Measurements from ENCODE around the gene CBFA2T3. TPM values are rescaled to one million over a fixed set of nuclear protein-coding genes. Genes with fewer than 3 reads are reported as not detected.

Gene CBFA2T3
- polyA plus RNA-seq, 3 donors = 5.3 to 32.2 (median 6.2) TPM

- H3K4me3 ChIP-seq (replicated peaks in 1 of 3; ENCODE audit: low read depth in 2 of 3, low read length in 3 of 3) = no peak overlapping the region
- H4K20me1 ChIP-seq (ENCODE audit: insufficient read depth, low read length) = peaks cover 98% of the 10 kb centered on the region
- no peaks in the 10 kb centered on the region for H3K79me2 ChIP-seq (ENCODE audit: insufficient read depth, low read length)
- peak overlapping the region in 1 of 7 donors; percentile 52 for H3K27ac Mint-ChIP-seq
- H3K27ac ChIP-seq (ENCODE audit: low read depth in 1 of 2, low read length in 2 of 2) = no peak overlapping the region
- H3K4me1 ChIP-seq (ENCODE audit: control insufficient read depth in 1 of 2, insufficient read depth in 2 of 2, low read length in 2 of 2) = no peaks in the 10 kb centered on the region
- H2AFZ ChIP-seq (ENCODE audit: insufficient read depth, low read depth, low read length, poor library complexity, severe bottlenecking) = no peak overlapping the region
- peaks cover 62 to 89% of the 10 kb centered on the region in 2 donors for H3K36me3 Mint-ChIP-seq
- TF ChIP-seq, protein P1, sequence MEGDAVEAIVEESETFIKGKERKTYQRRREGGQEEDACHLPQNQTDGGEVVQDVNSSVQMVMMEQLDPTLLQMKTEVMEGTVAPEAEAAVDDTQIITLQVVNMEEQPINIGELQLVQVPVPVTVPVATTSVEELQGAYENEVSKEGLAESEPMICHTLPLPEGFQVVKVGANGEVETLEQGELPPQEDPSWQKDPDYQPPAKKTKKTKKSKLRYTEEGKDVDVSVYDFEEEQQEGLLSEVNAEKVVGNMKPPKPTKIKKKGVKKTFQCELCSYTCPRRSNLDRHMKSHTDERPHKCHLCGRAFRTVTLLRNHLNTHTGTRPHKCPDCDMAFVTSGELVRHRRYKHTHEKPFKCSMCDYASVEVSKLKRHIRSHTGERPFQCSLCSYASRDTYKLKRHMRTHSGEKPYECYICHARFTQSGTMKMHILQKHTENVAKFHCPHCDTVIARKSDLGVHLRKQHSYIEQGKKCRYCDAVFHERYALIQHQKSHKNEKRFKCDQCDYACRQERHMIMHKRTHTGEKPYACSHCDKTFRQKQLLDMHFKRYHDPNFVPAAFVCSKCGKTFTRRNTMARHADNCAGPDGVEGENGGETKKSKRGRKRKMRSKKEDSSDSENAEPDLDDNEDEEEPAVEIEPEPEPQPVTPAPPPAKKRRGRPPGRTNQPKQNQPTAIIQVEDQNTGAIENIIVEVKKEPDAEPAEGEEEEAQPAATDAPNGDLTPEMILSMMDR (IDR thresholded peaks at IDR 0.05) = no peak
- no peak overlapping the region for H3K4me2 ChIP-seq (replicated peaks; ENCODE audit: extremely low read depth, low read length, poor library complexity, severe bottlenecking)
- no peak overlapping the region for H3K9ac ChIP-seq (ENCODE audit: insufficient read depth, low read length, poor library complexity, severe bottlenecking)
- peaks cover 84 to 100% of the 10 kb centered on the region in 2 donors for H3K36me3 ChIP-seq (replicated peaks in 1 of 2; ENCODE audit: control insufficient read depth in 1 of 2, insufficient read depth in 2 of 2, low read length in 2 of 2)
- no peaks in the 10 kb centered on the region for H3K4me1 Mint-ChIP-seq
- DNase-seq = no peak
- H3K9me3 Mint-ChIP-seq = peaks cover 0 to 11% (median 2%) of the 10 kb centered on the region in 7 donors
- H3K9me3 ChIP-seq (replicated peaks in 1 of 2; ENCODE audit: control insufficient read depth in 1 of 2, insufficient read depth in 1 of 2, low read length in 2 of 2) = peaks cover 0 to 7% of the 10 kb centered on the region in 2 donors
- H3K27me3 Mint-ChIP-seq (ENCODE audit: low read depth in 3 of 3) = no peaks in the 10 kb centered on the region
- 91% methylated on average over 5 of the region's 11 CpGs for WGBS (ENCODE audit: insufficient coverage)
- H3K4me3 Mint-ChIP-seq = no peak overlapping the region
- intact Hi-C loops (cut with micrococcal nuclease) = no loop called here
- H3K27me3 ChIP-seq (ENCODE audit: control insufficient read depth in 2 of 2, insufficient read depth in 2 of 2, low read length in 2 of 2) = no peaks in the 10 kb centered on the region
These were observed 97.3 kb downstream of the CBFA2T3 start for GRCh38 chr16:88879788-88880055.

DNA sequence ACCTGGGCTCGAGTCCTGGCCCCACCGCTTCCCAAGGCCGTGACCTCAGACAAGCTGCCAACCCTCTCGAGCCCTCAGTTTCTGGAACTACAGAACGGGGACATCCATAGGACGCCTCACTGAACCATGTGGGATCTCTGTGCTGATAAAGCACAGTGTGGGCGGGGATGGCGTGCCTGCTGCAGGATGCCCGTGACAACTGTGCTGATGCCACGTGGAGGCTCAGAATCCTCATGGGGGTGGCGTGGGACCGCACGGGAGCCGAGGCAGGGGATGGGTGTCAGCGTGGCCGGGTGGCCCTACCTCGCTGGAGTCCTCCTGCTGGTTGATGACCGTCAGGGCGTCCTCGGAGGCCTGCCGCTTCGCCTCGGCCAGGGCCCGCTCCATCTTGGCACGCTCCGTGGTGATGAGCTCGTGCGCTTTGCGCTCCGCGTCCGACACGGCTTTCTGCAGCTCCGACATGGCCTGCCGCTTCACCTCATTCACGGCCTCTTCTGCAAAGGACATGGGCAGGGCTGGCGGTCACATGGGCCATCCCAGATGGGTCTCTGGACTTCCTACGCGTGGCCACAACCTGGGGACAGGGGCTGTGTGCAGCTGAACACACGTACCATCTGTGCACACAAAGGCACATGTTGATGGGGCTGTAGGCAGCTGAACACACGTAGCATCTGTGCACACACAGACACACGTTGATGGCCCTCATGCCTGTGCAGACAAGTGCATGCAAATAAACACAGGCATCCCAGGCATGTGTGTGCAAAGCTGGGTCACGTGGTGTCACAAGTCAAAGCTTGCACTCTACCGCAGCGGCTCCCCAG is 97.8 kb downstream of the CBFA2T3 start:
- Histone ChIP-seq H4K20me1 (ENCODE audit: insufficient read depth, low read length) (peaks cover 98% of the 10 kb centered on the region), H3K36me3 (replicated peaks in 1 of 2; ENCODE audit: control insufficient read depth in 1 of 2, insufficient read depth in 2 of 2, low read length in 2 of 2) (peaks cover 79 to 100% of the 10 kb centered on the region in 2 donors), H3K27ac (ENCODE audit: low read depth in 1 of 2, low read length in 2 of 2) (no peak overlapping the region), H3K4me1 (ENCODE audit: control insufficient read depth in 1 of 2, insufficient read depth in 2 of 2, low read length in 2 of 2) (no peaks in the 10 kb centered on the region), H3K9ac (ENCODE audit: insufficient read depth, low read length, poor library complexity, severe bottlenecking) (no peak overlapping the region), H3K4me3 (replicated peaks in 1 of 3; ENCODE audit: low read depth in 2 of 3, low read length in 3 of 3) (no peak overlapping the region), H3K27me3 (ENCODE audit: control insufficient read depth in 2 of 2, insufficient read depth in 2 of 2, low read length in 2 of 2) (no peaks in the 10 kb centered on the region), H3K79me2 (ENCODE audit: insufficient read depth, low read length) (no peaks in the 10 kb centered on the region), H3K9me3 (replicated peaks in 1 of 2; ENCODE audit: control insufficient read depth in 1 of 2, insufficient read depth in 1 of 2, low read length in 2 of 2) (peaks cover 0 to 7% of the 10 kb centered on the region in 2 donors), H2AFZ (ENCODE audit: insufficient read depth, low read depth, low read length, poor library complexity, severe bottlenecking) (no peak overlapping the region), H3K4me2 (replicated peaks; ENCODE audit: extremely low read depth, low read length, poor library complexity, severe bottlenecking) (no peak overlapping the region)
- peaks cover 58 to 89% of the 10 kb centered on the region in 2 donors for H3K36me3 Mint-ChIP-seq
- H3K27ac Mint-ChIP-seq = no peak overlapping the region
- peaks cover 0 to 11% (median 2%) of the 10 kb centered on the region in 7 donors for H3K9me3 Mint-ChIP-seq
- 97% methylated on average over 45 of the region's 45 CpGs for WGBS (ENCODE audit: insufficient coverage)
- H3K27me3 Mint-ChIP-seq (ENCODE audit: low read depth in 3 of 3) = peaks cover 0 to 1% (median 0%) of the 10 kb centered on the region in 3 donors
- no peak overlapping the region for H3K4me3 Mint-ChIP-seq
- intact Hi-C loops (cut with micrococcal nuclease) = no loop called here
- no peaks in the 10 kb centered on the region for H3K4me1 Mint-ChIP-seq
- TF ChIP-seq, protein P1 (IDR thresholded peaks at IDR 0.05) = no peak
- no peak for DNase-seq

All from CD14-positive monocyte (primary cell).